Measurements from ENCODE around the gene PTPN14.

The PTPN14 gene

DNA sequence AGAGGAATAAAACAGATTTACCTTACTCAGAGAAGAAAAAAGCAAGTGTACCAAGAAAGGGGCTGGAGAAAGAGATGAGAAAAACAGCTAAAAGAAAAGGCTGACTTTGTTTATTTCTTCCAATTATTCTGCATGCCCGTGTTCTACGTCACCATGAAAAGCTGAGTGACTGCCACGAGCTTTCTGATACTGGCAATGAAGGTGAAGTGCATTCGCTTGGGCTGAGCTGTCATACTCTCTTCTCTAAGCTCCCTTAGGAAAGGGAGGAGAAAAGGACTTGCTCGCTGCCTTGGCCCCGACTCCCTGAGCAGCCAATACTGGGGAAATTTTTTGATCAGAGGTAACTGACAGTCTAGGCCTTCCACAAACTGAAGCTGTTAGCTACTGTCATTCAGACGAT is 165.1 kb downstream of the PTPN14 start:
- DNase-seq = no peak

DNA sequence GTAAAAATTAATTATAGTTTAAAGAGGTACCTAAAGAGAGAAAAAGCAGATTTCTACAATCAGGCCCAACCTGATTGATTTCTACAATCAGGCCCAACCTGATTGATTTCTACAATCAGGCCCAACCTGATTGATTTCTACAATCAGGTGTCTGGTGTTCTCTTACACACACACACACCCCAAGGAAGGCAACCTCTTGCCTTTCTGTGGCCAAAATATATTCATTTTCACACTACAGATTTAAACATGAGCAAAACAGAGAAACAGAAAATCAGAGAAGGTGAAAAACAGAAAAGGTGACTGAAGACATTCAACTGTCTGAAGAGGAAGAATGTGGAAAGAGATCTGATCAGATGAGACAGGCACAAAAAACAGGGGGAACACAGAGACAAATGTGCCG is 166.0 kb downstream of the PTPN14 start:
- DNase-seq = no peak

DNA sequence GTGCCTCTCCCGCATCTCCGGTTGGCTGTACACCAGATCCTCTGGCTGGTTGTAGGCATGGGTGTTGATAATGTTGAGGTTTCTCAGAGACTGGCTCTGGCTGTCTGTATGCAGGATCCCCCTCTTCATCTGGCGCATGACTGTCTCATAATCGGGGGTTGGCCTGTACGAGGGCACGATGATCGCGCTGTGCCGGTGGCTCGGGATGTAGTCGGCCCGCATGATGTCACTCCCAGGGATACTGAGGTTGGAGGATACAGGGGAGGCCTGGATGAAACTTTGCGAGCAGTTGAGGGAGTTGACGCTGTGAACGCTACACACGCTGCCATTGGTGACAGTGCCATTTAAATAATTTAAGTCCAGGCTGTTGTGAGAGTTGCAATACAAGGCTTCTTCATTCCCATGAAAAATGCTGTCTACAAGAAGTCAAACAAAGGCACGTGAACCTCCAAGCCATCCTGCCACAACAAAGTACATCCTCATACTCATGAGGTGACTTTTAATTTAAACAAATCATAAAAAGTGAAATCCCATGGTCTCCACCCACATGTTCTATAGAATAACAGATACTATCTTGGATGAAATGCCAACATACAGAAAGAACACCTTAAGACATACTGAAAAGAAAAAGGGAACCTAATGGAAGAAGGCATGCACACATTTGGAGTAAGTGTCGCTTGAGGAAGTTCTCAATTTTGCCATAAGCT is 166.9 kb downstream of the PTPN14 start:
- DNase-seq = no peak

DNA sequence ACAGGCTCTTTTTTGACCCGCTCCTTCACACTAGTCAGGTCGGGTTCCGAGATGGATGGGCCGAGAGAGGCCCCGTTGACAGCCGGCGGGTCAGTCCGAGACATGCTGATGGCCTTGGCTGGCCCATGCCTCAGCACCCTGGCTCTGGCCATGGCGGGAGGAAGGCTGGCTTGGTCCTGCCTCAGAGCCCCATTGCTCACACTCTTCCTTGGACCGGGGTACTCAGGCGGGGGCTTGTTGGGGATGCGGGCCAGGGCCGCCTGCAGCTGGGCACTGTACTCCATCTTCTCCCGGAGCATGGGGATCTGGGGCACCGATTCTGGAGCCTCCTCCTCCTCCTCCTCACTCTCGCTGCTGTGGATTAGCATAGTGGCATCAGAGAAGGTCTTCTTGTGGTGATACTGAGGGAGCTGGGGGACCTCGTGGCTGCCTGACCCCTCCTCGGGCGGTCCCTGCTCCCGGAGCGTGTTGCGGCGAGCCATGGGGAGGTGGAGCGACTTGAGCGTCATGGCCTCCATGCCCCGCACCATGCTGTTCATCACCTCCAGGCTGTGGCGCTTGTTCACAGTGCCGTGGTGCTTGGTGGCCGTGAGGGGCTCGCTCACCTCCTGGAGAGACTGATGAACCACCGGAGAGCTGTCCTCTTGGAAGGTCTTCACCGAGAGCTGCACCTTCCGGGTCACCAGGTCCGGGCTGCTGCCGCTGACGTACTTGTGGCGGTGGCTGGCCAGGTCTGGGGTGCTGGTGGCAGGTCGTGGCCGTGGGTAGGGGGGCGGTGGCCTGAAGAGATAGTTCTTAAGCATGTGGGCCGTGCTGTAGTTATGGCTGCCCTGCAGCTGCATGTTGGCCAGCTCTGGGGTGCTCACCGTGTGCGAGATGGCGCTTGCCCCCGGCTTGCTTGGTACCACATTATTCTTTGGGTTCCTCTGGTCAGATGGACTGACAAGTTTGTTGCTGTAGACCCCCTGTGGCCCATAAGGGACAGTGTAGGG is 167.7 kb downstream of the PTPN14 start:
- no peak for DNase-seq

DNA sequence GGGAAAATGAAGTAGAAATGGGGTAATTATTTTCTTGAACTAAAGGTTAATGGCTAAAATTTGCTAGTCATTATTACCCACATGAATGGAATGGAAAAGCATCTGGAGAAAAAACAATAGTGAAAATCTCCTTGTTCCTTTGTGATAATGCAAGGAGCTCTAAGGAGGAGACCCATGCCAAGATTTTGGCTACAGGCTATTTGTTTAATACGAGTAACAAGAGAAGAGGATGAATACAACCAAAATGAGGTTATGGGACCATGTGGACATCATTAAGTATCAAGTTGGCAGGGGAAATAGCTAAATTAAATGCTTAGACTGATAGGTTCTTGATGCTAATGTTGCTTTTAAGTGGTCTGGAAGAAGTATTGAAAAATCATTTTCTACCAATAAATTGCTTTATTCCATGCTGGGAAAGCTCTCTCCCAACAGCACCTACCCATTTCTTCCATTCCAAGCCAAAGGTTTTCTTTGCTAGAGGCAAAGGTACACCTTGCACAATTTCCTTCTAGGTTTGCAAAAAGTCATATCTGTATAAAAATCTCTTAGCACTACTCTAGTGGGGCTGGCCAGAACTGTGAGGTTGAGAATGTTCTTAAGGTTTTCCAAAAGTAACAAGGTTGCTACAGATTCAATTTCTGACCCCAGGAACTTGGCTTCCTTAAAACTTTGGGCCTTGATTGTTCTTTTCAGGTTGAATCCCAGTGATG is 170.3 kb downstream of the PTPN14 start:
- no peak for DNase-seq

DNA sequence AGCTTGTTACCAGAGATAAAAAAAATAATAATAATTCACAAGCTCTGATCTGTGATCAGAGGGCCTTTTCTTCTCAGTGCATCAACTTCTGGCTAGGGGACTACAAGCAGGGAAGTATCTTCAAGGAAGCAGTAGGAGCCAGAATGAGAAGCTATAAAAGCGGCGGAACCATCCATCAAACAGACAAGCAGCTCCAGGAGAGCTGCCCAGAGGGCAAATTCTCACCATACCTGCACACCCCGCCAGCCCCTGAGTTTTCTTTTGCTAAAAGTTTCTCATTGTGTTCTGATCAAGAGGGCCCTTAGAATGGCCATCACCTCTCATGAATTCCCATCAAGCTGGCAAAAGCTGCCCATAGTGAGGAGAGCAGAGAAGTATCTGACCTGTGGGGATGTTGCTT is 171.0 kb downstream of the PTPN14 start:
- DNase-seq = no peak

DNA sequence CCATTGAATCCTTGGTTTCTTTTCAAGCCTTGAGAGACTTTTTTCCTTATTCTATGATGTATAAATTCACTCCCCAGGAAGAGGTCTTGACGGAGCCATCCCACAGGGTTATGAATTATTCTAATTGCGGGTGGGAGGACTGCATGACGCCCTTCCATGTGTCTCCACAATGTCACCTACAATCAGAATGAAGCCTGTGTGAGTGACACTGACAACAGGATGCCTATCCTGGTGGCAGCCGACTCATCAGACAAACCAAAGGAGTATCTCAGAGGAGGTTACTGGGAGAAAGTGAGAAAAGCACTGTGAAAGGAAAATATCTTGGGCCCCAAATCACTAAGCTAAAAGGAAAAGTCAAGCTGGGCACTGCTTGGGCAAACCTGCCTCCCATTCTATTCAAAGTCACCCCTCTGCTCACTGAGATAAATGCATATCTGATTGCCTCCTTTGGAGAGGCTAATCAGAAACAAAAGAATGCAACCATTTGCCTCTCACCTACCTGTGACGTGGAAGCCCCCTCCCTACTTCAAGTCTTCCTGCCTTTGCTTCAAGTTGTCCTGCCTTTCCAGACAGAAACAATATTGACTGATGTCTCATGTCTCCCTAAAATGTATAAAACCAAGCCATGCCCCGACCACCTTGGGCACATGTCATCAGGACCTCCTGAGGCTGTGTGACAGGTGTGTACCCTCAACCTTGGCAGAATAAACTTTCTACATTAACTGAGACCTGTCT is 172.0 kb downstream of the PTPN14 start:
- no peak for DNase-seq

DNA sequence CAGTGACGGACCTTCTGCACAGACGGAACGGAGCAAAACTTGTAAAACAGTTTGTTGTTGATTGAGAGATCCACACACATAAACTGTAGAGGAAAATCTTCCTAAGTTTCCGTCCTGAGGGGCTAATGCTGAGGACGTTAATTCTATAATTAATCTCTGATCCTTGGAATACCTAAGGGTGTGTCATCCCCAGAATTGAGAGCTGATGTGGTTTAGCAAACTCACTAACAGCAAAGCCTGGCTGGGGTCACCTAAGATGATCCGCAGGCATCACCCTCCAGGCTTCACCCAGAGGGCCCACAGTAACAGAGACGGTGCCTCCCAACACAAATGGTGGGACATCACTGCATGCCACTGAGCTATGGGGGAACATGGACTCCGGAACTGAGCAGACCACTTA is 172.9 kb downstream of the PTPN14 start:
- DNase-seq = no peak

DNA sequence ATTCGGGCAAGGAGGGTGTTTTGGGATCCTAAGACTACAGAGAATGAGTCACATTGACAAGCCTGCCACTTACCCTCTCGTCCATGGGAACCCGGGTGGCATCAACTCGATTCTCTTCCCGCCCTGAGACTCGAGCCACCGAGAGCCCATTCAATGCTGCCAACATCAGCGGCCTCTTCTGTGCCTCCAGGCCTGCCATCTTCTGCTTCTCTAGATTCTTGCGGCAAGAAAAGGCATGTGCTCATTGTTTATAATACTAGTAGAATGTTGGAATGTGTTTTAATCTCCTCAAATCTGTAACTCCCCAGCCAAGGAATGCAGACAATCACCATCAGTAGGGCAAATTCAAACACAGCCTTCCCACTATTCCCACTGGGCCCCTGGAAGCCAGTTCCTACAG is 173.5 kb downstream of the PTPN14 start:
- DNase-seq = no peak

DNA sequence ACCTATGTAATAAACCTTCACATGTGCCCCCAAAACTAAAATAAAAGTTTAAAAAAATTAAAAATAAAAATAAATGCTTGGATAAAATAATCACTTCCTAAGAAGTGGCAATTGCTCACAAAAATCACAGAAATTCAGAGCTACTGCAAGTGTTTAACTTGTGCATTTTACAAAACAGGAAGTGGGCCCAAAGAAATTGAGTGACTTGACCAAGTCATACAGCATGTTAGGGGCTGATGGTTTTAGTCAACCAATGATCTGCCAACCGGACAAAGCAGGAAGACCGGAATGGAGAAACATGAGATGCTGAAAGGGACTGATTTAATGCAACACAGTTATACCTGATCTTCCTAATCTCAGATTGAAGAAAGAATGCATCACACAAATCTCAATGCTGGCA is 173.9 kb downstream of the PTPN14 start:
- DNase-seq = no peak

DNA sequence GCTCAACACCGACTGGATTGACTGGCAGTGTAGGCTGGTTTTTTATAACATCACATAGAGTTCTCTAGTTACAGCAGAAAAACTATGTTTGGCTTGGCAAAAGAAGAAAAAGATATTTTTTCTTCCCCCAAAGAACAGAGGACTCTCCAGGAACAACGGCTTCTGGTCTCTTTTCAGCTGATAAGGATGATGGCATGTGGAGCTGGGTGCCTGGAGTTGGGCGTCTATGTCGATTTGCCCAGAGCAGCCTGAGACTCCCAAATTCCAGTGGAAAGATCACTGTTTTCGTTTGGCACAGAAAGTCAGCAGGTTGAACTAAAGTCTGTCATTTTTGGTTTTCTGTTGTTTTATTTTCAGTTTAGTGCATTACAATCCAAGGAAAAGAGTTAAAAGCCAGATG is 179.3 kb downstream of the PTPN14 start:
- DNase-seq = no peak

DNA sequence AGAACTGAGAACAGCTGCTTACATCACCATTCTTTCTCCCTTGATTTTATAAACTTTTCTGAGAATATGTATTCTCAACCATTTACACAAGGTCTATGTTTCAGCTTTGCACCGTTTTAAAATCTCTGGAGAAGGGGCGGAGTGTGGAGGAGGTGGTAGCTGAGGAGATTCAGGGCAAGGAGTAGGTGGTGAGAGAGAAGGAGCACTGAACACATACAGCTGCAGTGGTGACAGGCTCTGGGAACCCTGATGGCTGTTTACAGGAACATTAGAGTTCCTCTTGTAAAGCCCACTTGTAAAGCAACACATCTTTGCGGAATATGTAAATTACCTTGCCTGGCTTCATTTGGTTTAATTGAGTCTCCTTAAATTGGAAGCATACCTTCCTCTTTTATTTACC is 180.8 kb downstream of the PTPN14 start:
- DNase-seq = no peak

DNA sequence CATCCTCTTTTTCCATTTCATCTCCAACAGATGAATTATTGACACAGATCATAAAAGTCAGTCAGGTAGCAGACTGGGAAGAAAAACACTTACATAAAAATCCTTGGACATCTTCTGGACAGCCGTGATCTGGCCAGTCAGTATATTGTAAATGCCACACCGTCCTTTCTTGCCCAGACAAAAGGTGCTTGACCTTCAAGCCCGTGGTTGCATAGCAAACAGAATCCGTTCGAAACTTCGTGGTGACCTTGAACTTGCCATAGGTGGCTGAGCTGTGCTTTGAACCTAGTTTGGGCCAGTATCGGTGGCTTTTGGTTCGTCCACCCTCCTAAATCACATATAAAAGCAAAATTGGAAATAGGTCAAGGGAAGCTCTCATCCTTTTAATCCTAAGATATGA is 182.0 kb downstream of the PTPN14 start:
- DNase-seq = no peak

DNA sequence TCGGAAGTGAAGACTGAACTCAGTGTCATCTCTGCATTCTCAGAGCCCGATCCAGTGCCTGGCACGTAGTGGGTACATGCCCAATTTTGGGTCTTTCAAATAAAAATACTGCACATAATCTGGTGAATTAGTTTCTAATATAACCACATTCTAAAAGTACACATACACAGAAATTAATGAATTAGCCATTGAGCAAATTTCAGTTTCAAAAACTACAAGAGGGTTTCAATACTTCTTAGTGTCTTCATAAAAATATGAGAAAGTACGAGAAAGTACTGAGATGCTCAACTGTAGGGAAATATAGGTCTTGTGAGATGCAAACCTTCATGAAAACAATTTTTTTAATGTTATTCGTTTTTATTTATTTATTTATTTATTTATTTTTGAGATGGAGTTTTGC is 183.6 kb downstream of the PTPN14 start:
- no peak for DNase-seq

DNA sequence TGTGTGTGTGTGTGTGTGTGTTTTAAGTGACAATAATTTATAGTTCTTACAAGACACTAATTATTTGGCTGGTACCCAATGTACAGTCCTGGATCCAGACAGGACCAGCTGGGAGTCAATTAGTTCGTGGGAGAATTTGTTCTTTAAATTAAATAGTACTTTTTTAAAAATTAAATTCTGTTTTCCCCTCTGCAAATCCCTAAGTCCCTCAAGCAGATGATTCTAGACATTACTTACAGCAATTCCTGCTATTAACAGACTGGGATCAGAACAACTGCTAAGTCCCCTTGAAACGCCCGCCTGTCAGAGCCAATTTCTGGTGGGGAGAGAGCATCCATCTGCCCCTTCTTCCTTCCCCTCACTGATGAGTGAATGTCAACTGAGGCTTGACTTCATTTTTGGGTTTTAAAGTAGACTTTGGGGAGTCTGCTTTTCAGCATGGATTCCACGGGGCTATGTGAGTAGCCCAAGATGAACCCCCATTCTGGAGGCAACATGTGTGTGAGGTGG is 186.6 kb downstream of the PTPN14 start:
- DNase-seq = no peak

DNA sequence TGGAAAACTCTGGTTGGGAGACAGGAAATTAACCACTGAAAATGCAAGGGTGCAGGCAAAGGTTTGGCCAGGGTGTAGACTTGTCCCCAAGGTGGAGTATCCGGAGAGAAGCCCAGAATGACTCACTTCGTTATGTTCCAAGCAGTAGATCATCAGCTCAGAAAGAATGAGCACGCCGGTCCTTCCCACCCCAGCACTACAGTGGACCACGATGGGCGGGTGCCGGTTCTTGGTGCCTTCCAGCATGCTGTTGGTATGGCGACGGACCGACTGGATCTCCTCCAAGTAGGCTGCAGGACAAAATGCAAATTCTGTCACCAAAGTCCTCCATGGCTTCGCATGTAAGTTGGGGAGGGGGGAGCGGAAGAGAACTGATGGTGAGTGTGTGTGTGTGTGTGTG is 187.0 kb downstream of the PTPN14 start:
- DNase-seq = no peak

DNA sequence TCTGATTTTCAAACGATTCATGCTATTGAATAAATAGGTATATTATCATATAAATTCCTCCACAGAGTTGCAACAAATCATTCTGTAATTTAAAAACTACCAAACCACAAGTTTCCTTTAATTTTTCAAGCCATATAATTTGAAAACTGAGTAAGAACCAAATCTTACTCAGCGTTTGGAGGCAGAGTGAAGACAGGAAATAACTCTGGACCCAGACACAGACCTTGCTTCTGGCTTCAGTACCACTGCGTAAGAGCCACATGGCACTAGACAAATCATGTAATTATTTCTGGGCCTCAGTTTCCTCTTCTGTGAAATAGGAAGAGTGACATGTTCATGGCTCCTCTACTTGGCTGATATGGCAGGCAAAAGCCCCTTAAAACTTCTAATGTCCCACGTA is 188.0 kb downstream of the PTPN14 start:
- DNase-seq = no peak

DNA sequence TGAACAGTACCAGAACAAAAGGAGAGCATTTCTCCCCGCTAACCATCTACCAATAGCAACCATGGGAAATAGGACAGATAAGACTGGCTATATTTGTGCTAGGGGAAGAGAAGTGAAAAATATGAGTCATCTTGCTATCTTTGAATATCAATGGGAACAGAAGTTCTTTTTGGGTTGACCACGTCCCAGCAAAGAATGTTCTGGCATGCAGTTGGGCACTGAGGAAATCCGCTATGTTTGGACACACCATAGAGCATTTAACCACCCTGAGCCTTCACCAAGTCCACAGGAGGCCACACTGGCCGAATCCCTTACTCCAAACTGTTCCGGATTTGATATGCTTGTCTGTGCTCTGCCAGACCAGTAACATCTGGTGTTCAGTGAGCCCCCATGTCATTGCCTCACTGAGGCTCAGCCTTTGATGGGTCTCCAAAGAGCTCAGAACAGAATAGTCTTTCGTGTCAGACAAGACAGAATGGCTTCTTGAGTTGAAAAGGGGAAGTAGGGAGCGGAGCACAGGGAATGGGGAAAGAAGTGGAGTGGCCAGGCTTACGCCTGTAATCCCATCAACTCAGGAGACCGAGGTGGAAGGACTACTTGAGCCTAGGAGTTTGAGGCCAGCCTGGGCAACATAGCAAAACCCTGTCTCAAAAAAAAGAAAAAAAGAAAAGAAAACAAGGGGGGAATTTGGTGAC is 189.1 kb downstream of the PTPN14 start:
- no peak for DNase-seq

DNA sequence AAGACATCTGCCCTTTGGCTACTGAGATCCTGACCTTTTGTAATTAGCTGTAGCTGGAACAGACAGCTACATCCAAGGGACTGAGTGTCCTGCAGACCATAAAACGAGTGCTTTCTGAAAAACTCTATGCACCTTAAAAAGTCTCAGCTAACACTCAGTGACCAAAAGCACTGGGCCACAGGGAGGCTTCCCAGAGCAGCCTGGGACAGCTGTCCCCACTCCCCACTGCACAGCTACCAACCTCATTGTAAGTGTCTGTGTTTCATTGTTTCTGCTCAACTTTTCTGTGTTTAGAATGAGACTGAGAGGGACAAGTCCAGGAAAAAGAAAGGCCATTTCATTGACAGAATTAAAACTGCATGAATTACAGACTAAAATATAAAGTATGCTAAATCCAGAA is 189.8 kb downstream of the PTPN14 start:
- no peak for DNase-seq

DNA sequence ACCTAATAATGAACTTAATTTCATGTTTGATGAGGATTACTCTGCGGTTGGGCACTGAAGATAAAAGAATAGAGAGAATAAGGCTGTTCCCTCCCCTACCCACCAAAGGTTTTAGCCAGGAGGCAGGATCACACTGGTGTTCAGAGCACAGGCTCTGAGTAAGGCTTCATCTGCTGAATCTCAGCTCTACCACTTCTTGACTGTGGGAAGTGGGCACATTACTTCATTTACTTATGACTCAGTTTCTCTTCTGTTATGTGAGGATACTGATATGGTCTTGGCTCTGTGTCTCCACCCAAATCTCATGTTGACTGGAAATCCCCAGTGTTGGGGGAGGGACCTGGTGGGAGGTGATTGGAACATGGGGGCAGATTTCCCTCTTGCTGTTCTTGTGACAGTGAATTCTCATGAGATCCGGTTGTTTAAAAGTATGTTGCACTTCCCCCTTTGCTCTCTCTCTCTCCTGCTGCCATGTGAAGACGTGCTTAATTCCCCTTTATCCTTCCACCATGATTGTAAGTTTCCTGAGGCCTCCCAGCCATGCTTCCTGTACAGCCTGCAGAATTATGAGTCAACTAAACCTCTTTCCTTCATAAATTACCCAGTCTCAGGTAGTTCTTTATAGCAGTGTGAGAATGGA is 190.8 kb downstream of the PTPN14 start:
- no peak for DNase-seq

DNA sequence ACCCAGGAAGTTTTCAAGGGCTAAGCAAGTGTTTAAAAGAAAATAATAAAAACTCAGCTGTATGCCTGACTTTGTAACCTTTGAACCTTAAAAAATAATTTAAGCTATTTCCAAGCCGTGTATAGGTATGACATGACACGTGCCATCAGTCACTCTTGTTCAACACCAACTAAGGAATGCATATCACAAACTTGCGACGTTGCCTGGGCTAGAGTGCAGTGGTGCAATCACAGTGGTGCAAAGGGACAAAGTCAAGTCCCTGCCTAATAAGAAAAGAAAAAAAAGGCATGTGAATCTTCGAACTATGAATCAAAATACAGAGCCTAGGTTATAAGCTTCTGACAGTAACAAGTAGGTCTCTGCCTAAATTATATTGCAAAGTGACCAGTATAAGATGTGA is 191.3 kb downstream of the PTPN14 start:
- DNase-seq = no peak
